ENCODE results near the gene DRC7.

DNA sequence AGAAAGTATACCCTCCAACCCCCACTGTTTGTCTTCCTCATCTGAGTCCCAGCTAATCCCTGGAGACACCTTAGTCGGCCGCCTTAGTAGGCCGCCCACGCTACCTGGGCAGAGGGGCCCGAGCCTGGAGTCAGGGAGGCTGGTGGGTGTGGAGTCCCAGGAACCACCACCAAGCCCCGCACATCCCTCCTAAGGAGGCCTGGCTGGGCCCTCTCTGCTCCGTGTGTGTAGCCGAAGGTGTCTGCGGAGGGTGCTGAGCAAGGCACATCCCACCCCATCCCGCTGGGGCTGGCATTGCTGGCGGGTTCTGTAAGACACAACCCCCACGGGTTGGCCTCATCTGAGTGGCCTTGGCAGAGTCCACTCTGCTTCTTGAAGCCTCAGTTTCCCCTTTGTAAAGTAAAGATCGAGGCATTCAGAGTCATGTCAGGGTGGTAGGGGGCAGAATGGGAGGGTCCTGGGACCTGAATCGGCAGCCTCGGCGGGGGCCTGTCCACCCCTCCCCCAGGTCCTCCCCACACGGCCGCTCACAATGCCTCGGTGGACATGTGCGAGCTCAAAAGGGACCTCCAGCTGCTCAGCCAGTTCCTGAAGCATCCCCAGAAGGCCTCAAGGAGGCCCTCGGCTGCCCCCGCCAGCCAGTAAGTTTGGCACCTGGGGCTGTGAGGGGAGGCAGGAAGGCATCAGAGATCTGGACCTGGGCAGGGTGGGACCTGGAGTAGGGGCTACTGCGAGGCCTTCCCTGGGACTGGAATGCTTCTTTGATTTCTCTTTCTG lies 41.7 kb upstream of the DRC7 start:
- TF ChIP-seq, protein P1, sequence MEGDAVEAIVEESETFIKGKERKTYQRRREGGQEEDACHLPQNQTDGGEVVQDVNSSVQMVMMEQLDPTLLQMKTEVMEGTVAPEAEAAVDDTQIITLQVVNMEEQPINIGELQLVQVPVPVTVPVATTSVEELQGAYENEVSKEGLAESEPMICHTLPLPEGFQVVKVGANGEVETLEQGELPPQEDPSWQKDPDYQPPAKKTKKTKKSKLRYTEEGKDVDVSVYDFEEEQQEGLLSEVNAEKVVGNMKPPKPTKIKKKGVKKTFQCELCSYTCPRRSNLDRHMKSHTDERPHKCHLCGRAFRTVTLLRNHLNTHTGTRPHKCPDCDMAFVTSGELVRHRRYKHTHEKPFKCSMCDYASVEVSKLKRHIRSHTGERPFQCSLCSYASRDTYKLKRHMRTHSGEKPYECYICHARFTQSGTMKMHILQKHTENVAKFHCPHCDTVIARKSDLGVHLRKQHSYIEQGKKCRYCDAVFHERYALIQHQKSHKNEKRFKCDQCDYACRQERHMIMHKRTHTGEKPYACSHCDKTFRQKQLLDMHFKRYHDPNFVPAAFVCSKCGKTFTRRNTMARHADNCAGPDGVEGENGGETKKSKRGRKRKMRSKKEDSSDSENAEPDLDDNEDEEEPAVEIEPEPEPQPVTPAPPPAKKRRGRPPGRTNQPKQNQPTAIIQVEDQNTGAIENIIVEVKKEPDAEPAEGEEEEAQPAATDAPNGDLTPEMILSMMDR (IDR thresholded peaks at IDR 0.05), result no peak
- no peak for TF ChIP-seq POLR2A (IDR thresholded peaks at IDR 0.05)

Measured in thyroid gland (tissue), 4 donors.